ENCODE measurements around the gene COG7.
"Not testable (repeated sequence)": the region's sequence is repeated elsewhere in the genome, so short reads cannot be mapped to it uniquely, and the experiment has no call there.

Gene COG7

GRCh38 chr16:23383881-23384280, 69.1 kb downstream of the COG7 start:
- H3K27ac ChIP-seq: no peak overlapping the region
- TF ChIP-seq ZFX (IDR thresholded peaks at IDR 0.05; ENCODE audit: borderline replicate concordance) (no peak), CTCF (IDR thresholded peaks at IDR 0.05) (no peak)

GRCh38 chr16:23382279-23382678, 70.7 kb downstream of the COG7 start:
- no peak for TF ChIP-seq ZFX (IDR thresholded peaks at IDR 0.05; ENCODE audit: borderline replicate concordance)
- TF ChIP-seq CTCF (IDR thresholded peaks at IDR 0.05): no peak
- no peak overlapping the region for H3K27ac ChIP-seq

GRCh38 chr16:23381702-23382101, 71.3 kb downstream of the COG7 start:
- H3K27ac ChIP-seq: not testable (repeated sequence)

- H3K27ac ChIP-seq: no peak overlapping the region
- TF ChIP-seq CTCF (IDR thresholded peaks at IDR 0.05) (no peak), ZFX (IDR thresholded peaks at IDR 0.05; ENCODE audit: borderline replicate concordance) (no peak)
Measured at GRCh38 chr16:23380501-23380951, 72.5 kb downstream of the COG7 start.

- no peak overlapping the region for H3K27ac ChIP-seq
- no peak for TF ChIP-seq ZFX (IDR thresholded peaks at IDR 0.05; ENCODE audit: borderline replicate concordance)
- no peak for TF ChIP-seq CTCF (IDR thresholded peaks at IDR 0.05)
Measured at GRCh38 chr16:23379707-23380106, 73.3 kb downstream of the COG7 start.

GRCh38 chr16:23378921-23379320, 74.1 kb downstream of the COG7 start:
- TF ChIP-seq CTCF (IDR thresholded peaks at IDR 0.05) (no peak), ZFX (IDR thresholded peaks at IDR 0.05; ENCODE audit: borderline replicate concordance) (no peak)
- H3K27ac ChIP-seq: no peak overlapping the region

- no peak overlapping the region for H3K27ac ChIP-seq
- TF ChIP-seq ZFX (IDR thresholded peaks at IDR 0.05; ENCODE audit: borderline replicate concordance): no peak
- TF ChIP-seq CTCF (IDR thresholded peaks at IDR 0.05): no peak
Measured at GRCh38 chr16:23378256-23378655, 74.7 kb downstream of the COG7 start.

All from 22Rv1 (cell line).